IPS DF 4.7 (cell line): ENCODE data around the gene FBXO46.
"Not testable (repeated sequence)": the region's sequence is repeated elsewhere in the genome, so short reads cannot be mapped to it uniquely, and the experiment has no call there.

ENCODE experiments used
- DNase-seq: peaks from one replicate; pipeline ENCODE4 v3.0.0-alpha.2; 2013; ENCODE audit warnings: low spot score; ENCODE audit errors: extremely low read depth

Gene FBXO46

GRCh38 chr19:45685045-45685444 is 45.7 kb downstream of the FBXO46 start:
- DNase-seq, result not testable (repeated sequence)

GRCh38 chr19:45682908-45683307 is 47.8 kb downstream of the FBXO46 start:
- no peak for DNase-seq

GRCh38 chr19:45682117-45682516 is 48.6 kb downstream of the FBXO46 start:
- DNase-seq, result no peak

DNA sequence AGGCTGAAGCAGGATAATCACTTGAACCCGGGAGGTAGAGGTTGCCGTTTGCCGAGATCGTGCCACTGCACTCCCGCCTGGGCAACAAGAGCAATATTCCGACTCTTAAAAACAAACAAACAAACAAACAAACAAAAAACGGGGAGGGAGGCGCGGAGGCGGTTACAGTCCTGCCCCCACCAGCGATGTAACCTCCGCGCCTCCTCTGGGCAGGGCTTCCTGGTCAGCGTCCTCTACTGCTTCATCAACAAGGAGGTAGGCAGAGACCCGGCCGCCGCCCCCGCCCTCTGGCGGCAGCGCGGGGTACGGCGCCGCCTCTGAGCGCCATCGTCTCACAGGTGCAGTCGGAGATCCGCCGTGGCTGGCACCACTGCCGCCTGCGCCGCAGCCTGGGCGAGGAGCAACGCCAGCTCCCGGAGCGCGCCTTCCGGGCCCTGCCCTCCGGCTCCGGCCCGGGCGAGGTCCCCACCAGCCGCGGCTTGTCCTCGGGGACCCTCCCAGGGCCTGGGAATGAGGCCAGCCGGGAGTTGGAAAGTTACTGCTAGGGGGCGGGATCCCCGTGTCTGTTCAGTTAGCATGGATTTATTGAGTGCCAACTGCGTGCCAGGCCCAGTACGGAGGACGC is 49.2 kb downstream of the FBXO46 start:
- no peak for DNase-seq

DNA sequence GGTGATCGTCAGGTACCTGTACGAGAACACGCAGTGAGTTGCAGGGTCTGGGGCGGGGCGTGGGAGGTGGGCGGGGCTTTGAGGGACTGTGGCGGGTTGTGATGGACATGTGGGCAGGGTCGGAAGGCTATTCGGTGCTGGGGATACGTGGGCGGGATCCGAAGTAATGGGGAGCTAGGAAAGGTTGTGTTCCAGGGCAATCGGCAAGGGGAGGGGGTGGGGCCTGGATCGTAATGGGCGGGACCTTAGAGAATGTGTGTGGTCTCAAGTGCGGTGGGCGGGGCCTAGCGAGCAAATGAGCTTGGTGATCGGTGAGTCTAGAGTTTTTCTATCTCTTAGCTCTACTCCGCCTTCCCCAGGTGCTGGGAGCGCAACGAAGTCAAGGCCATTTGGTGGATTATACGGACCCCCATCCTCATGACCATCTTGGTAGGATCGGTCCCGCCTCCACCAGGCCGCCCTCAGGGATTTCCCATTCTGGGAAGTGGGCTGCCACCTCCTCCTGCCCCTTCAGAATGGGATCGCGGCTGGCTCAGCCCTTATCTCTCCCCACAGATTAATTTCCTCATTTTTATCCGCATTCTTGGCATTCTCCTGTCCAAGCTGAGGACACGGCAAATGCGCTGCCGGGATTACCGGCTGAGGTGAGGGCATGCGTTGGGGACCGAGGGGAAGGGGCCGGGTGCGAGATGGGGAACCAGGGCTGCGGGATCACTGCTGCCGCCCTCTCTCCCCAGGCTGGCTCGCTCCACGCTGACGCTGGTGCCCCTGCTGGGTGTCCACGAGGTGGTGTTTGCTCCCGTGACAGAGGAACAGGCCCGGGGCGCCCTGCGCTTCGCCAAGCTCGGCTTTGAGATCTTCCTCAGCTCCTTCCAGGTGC is 53.1 kb downstream of the FBXO46 start:
- DNase-seq, result peak; percentile 98

DNA sequence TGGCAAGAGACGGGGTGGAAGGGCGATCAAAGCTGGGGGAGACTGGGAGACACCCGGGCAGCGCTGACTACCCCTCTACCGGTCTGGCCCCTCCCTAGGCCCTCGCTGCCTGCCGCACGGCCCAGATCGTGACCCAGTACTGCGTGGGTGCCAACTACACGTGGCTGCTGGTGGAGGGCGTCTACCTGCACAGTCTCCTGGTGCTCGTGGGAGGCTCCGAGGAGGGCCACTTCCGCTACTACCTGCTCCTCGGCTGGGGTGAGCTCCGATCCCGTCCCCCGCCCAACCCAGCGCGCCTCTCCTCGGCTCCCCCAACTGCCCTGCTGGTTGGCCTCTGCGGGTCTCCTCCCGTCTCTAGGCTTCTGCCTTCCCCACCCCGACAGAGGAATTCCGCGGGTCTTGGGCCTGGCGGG is 53.8 kb downstream of the FBXO46 start:
- no peak for DNase-seq

DNA sequence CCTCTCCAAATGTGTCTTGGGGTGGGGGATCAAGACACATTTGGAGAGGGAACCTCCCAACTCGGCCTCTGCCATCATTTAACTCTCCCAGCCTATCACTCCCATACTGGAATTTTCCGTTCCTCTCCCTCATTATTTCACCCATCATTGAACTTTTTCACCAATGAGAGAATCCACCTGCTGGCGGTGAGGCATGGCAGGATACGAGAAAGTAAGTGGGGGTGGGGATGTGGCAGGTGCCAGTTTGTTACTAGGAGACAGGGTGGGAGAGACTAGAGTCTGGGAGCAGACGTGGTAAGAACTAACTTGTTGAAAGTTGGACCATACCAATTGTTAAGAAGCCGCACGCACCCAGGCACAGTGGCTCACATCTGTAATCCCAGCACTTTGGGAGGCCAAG is 55.8 kb downstream of the FBXO46 start:
- no peak for DNase-seq

DNA sequence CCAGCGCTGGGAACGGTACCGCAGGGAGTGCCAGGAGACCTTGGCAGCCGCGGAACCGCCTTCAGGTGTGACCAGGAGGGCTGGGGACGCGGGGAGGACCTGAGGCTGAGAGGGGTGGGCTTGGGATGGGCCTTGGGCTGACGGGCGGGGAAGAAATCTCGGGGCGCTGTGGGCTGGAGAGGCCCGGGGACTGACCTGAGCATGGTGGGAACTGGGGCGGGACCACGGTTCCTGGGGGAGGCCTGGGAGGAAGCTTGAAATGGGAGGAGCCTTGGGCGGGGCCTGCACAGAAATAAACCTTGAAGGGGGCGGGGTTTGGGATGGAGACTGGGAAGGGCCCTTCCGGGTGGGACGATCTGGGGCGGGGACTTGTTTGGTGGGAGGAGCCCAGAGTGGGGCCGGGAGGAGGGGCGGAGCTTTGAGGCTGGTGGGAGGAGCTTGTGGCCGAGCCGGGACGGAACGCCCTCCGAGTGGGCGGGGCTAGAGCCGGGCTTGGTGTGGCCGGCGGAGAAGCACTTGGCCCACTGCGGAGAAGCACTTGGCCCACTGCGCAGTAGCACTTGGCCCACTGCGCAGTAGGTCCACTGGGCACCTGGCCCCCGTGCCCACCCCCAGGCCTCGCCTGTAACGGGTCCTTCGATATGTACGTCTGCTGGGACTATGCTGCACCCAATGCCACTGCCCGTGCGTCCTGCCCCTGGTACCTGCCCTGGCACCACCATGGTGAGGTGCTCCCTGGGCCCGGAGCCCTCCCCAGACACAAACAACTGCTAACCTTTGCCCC is 59.8 kb downstream of the FBXO46 start:
- no peak for DNase-seq

GRCh38 chr19:45668342-45668871 is 62.3 kb downstream of the FBXO46 start:
- DNase-seq, result no peak

DNA sequence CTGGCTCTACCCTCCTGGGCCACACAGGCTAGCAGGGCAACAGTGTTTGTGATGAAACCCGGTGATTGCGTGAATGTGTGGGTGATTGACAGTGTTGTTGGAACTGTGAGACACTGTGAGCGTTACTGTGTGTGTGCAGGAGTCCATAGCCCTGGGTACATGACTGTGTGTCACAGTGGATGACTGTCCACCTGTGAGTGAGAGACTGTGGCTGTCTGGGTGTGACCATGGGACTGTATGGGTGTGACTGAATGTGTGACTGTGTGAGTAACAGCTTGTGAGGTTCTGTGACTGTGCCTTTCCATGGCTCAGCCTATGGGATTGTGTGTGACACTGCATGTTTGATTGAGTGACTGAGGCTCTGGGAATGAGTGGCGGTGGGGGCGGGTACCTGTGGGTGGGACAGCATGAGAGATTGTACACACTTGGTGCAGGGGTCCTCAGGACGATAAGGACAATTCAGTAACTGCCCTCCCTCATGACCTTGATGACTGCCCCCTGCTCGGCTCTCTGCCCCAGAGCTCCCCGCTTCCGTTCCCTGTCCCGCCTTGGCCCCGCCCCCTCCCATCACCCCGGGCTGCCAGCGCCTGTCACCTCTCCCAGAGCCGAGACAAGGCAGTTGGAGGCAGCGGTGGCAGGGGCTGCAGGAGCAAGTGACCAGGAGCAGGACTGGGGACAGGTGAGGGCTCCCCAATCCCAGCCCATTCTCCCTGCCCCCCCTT is 62.9 kb downstream of the FBXO46 start, which contains the start of gene GIPR:
TSS of gene GIPR (plus strand) at position 602 of the 722 bp plus-strand sequence. CDS start 1,300 bp downstream, outside the sequence.
- no peak for DNase-seq

- no peak for DNase-seq
These were observed 66.1 kb downstream of the FBXO46 start for GRCh38 chr19:45664575-45664974.

DNA sequence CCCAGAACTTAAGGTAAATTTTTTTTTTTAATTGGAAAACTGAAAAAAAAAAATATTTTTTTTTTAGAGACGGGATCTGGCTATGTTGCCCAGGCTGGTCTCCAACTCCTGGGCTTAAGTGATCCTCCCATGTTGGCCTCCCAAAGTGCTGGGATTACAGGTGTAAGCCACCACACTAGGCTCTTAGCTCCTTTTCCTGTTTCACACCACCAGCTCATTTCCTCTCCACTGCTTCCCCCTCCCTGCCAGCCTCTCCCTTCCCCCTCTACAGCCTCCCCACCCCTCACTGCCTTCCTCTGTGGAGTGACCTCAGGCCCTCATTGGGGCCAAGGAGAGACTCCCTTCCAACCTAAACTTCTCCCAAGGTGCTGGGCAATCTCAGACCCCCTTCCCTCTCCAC is 66.9 kb downstream of the FBXO46 start:
- no peak for DNase-seq

DNA sequence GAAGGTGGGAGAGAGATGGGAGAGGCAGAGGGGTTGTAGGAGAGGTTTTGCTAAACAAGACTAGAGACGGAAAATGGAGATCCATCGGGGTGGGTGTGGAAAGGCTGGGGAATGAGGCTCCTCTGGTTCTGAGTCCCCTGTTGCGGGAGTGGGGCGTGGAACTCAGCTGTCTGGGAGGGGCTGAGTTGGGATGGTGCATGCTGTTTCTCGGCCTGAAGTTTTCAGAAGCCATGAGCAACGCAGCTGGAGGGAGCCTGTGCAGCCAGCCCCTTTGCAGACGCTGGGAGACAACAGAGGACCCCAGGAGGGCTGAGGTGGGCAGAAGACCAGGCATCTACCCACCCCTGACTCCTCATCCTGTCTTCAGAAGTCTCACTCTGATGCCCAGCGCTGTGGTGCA is 70.1 kb downstream of the FBXO46 start:
- DNase-seq, result no peak
